NCI-H460 (cell line): ENCODE results near the gene FZR1. TPM values are rescaled to one million over a fixed set of nuclear protein-coding genes. Genes with fewer than 3 reads are reported as not detected.

ENCODE experiments used
- DNase-seq: peaks from one replicate; pipeline ENCODE4 v3.0.0-alpha.2; 2016; ENCODE audit warnings: low read depth; ENCODE audit errors: extremely low read depth
- total RNA-seq: library from RNA; depleted of rRNA; stranded (reverse); fragments of >200 nt; shearing (Covaris generic); gene quantifications from 2 replicates; pipeline ENCODE4 v1.2.3, GENCODE V29; 2014

The FZR1 gene
- total RNA-seq, 1 experiment from 2014 or later = 17.6 TPM

- no peak for DNase-seq
Observed at GRCh38 chr19:3512562-3513228, 6.6 kb downstream of the FZR1 start.

- no peak for DNase-seq
Observed at GRCh38 chr19:3513229-3514140, 7.4 kb downstream of the FZR1 start.

GRCh38 chr19:3514930-3515329 lies 8.8 kb downstream of the FZR1 start:
- DNase-seq = no peak

- no peak for DNase-seq
Observed at GRCh38 chr19:3515891-3516422, 9.8 kb downstream of the FZR1 start.

- DNase-seq = no peak
Observed at GRCh38 chr19:3516675-3517207, 10.6 kb downstream of the FZR1 start.

- DNase-seq = no peak
Observed at GRCh38 chr19:3517638-3518037, 11.5 kb downstream of the FZR1 start.

GRCh38 chr19:3518255-3518654 lies 12.1 kb downstream of the FZR1 start:
- DNase-seq = no peak

GRCh38 chr19:3518659-3519058 lies 12.5 kb downstream of the FZR1 start:
- DNase-seq = no peak

- DNase-seq = no peak
Observed at GRCh38 chr19:3519126-3519525, 13.0 kb downstream of the FZR1 start.

- DNase-seq = no peak
Observed at GRCh38 chr19:3520166-3521103, 14.3 kb downstream of the FZR1 start.

GRCh38 chr19:3521104-3521445 lies 15.0 kb downstream of the FZR1 start:
- DNase-seq = no peak

- DNase-seq = no peak
Observed at GRCh38 chr19:3522421-3523360, 16.6 kb downstream of the FZR1 start.

- no peak for DNase-seq
Observed at GRCh38 chr19:3523361-3524077, 17.4 kb downstream of the FZR1 start.

- DNase-seq = no peak
Observed at GRCh38 chr19:3524078-3524842, 18.1 kb downstream of the FZR1 start.

- DNase-seq = no peak
Observed at GRCh38 chr19:3524904-3525451, 18.9 kb downstream of the FZR1 start.

- DNase-seq = no peak
Observed at GRCh38 chr19:3526507-3527237, 20.6 kb downstream of the FZR1 start.
